ENCODE data around the gene RNF32.

GRCh38 chr7:156654511-156655234, 14.1 kb downstream of the RNF32 start:
- no peak for TF ChIP-seq POLR2A (IDR thresholded peaks at IDR 0.05)
- TF ChIP-seq, protein P1, sequence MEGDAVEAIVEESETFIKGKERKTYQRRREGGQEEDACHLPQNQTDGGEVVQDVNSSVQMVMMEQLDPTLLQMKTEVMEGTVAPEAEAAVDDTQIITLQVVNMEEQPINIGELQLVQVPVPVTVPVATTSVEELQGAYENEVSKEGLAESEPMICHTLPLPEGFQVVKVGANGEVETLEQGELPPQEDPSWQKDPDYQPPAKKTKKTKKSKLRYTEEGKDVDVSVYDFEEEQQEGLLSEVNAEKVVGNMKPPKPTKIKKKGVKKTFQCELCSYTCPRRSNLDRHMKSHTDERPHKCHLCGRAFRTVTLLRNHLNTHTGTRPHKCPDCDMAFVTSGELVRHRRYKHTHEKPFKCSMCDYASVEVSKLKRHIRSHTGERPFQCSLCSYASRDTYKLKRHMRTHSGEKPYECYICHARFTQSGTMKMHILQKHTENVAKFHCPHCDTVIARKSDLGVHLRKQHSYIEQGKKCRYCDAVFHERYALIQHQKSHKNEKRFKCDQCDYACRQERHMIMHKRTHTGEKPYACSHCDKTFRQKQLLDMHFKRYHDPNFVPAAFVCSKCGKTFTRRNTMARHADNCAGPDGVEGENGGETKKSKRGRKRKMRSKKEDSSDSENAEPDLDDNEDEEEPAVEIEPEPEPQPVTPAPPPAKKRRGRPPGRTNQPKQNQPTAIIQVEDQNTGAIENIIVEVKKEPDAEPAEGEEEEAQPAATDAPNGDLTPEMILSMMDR (IDR thresholded peaks at IDR 0.05), result no peak
- TF ChIP-seq EP300 (IDR thresholded peaks at IDR 0.05), result no peak
- TF ChIP-seq POLR2AphosphoS5 (IDR thresholded peaks at IDR 0.05), result no peak

All from upper lobe of left lung (tissue), 4 donors.